Gastroesophageal sphincter (tissue), 4 donors: ENCODE data around the gene PFN4. TPM values are rescaled to one million over a fixed set of nuclear protein-coding genes. Genes with fewer than 3 reads are reported as not detected.
A peak's percentile ranks its signal among the peaks of the same experiment; 100 is the strongest.

Source experiments
- ATAC-seq: fragments of 150-250 bp; one replicate; pipeline ENCODE4 v1.9.1; 2016; ENCODE audit warnings: mild to moderate bottlenecking, moderate library complexity
- H3K27ac ChIP-seq, 4 donors: fragments of 200-600 bp; sonication (generic) in 3 of 4; 1 replicate in 3 of 4; 2 replicates in 1 of 4; pipeline ENCODE4 v1.5.1; 2016 to 2019
- H3K27me3 ChIP-seq: fragments of 200-600 bp; sonication (generic); one replicate; pipeline ENCODE4 v1.5.1; 2019
- H3K36me3 ChIP-seq, 2 donors: fragments of 200-600 bp; sonication (generic); one replicate each; pipeline ENCODE4 v1.5.1; 2019; ENCODE audit warnings: control low read depth in 1 of 2
- H3K4me1 ChIP-seq, 3 donors: fragments of 200-600 bp; sonication (generic); 1 replicate in 2 of 3; 2 replicates in 1 of 3; pipeline ENCODE4 v1.5.1; 2016 to 2019; ENCODE audit warnings: control low read depth in 2 of 3
- H3K4me3 ChIP-seq, 2 donors: fragments of 200-600 bp; sonication (generic); one replicate each; pipeline ENCODE4 v1.5.1; 2019; ENCODE audit warnings: mild to moderate bottlenecking in 1 of 2, moderate library complexity in 1 of 2
- H3K9me3 ChIP-seq, 3 donors: fragments of 200-600 bp; sonication (generic); one replicate each; pipeline ENCODE4 v1.5.1; 2017 to 2019; ENCODE audit warnings: control low read depth in 2 of 3
- CTCF ChIP-seq, 4 experiments: fragments of 200-600 bp in 2 of 4; fragments of 450-650 bp in 2 of 4; sonication (generic) in 1 of 4; IDR thresholded peaks; one replicate each; pipeline ENCODE4 v1.5.1; 2017 to 2019; ENCODE audit warnings: antibody characterized with exemption in 4 of 4, mild to moderate bottlenecking in 2 of 4, moderate library complexity in 2 of 4
- EP300 ChIP-seq: sonication (generic); formaldehyde crosslinking; IDR thresholded peaks from one replicate; pipeline ENCODE4 v1.6.1; 2017; ENCODE audit warnings: antibody characterized with exemption, mild to moderate bottlenecking
- POLR2A ChIP-seq, 2 donors: fragments of 450-650 bp; IDR thresholded peaks; one replicate each; pipeline ENCODE4 v1.6.1; 2017; ENCODE audit warnings: antibody characterized with exemption in 2 of 2, mild to moderate bottlenecking in 2 of 2, moderate library complexity in 1 of 2
- POLR2AphosphoS5 ChIP-seq: sonication (generic); formaldehyde crosslinking; IDR thresholded peaks from one replicate; pipeline ENCODE4 v1.6.1; 2017; ENCODE audit warnings: antibody characterized with exemption
- WGBS, 2 donors: methylation state at CpG; one replicate each; pipeline ENCODE4 v1.1.5; 2018; ENCODE audit warnings: low coverage in 1 of 2; 5-methylcytosine and 5-hydroxymethylcytosine counted together
- total RNA-seq, 4 donors: library from RNA; depleted of rRNA; stranded (reverse); fragments of >200 nt; gene quantifications; one replicate each; pipeline ENCODE4 v1.1.0, GENCODE V29; 2016

The PFN4 gene
- total RNA-seq, 4 donors from 2014 or later, result 0.94 TPM; not detected in 3

- ATAC-seq, result no peak
- Histone ChIP-seq H3K9me3 (no peaks in the 10 kb centered on the region), H3K27ac (peak overlapping the region; percentile 79 to 97 (median 94)), H3K27me3 (no peaks in the 10 kb centered on the region), H3K4me1 (peaks cover 0 to 40% (median 7%) of the 10 kb centered on the region in 3 donors), H3K4me3 (peak overlapping the region; percentile 57 to 66), H3K36me3 (no peaks in the 10 kb centered on the region)
- 8 to 18% methylated on average over 2 to 9 of the region's 9 CpGs for WGBS, 2 donors
- no peak for TF ChIP-seq POLR2A (IDR thresholded peaks at IDR 0.05)
- no peak for TF ChIP-seq EP300
- TF ChIP-seq CTCF (IDR thresholded peaks at IDR 0.05), result no peak
- no peak for TF ChIP-seq POLR2AphosphoS5
These were observed 917 bp upstream of the PFN4 start for GRCh38 chr2:24123922-24124580.

GRCh38 chr2:24122366-24123194, 554 bp downstream of the PFN4 start:
- TF ChIP-seq POLR2AphosphoS5, result no peak
- no peak for TF ChIP-seq POLR2A (IDR thresholded peaks at IDR 0.05)
- no peak for TF ChIP-seq CTCF (IDR thresholded peaks at IDR 0.05)
- no peak for TF ChIP-seq EP300
- WGBS, 2 donors, result 12 to 13% methylated on average over 8 to 11 of the region's 15 CpGs
- peak overlapping the region; percentile 79 to 97 (median 94) for H3K27ac ChIP-seq
- H3K9me3 ChIP-seq, result no peaks in the 10 kb centered on the region
- H3K4me1 ChIP-seq, result peaks cover 0 to 40% (median 7%) of the 10 kb centered on the region in 3 donors
- no peaks in the 10 kb centered on the region for H3K36me3 ChIP-seq
- peak overlapping the region; percentile 57 to 66 for H3K4me3 ChIP-seq
- ATAC-seq, result no peak
- no peaks in the 10 kb centered on the region for H3K27me3 ChIP-seq

- WGBS, 2 donors, result 62 to 63% methylated on average over 4 of the region's 4 CpGs
- no peaks in the 10 kb centered on the region for H3K27me3 ChIP-seq
- no peaks in the 10 kb centered on the region for H3K36me3 ChIP-seq
- H3K4me3 ChIP-seq, result no peak overlapping the region
- ATAC-seq, result no peak
- no peaks in the 10 kb centered on the region for H3K9me3 ChIP-seq
- TF ChIP-seq CTCF (IDR thresholded peaks at IDR 0.05), result no peak
- TF ChIP-seq POLR2AphosphoS5, result no peak
- no peak for TF ChIP-seq EP300
- TF ChIP-seq POLR2A (IDR thresholded peaks at IDR 0.05), result no peak
- H3K27ac ChIP-seq, result peak overlapping the region in 1 of 4 donors; percentile 94
- peaks cover 0 to 40% (median 7%) of the 10 kb centered on the region in 3 donors for H3K4me1 ChIP-seq
These were observed 1.7 kb downstream of the PFN4 start for GRCh38 chr2:24121469-24121868.

GRCh38 chr2:24121066-24121465, 2.1 kb downstream of the PFN4 start:
- no peak for ATAC-seq
- TF ChIP-seq POLR2AphosphoS5, result no peak
- TF ChIP-seq CTCF (IDR thresholded peaks at IDR 0.05), result no peak
- no peak for TF ChIP-seq EP300
- TF ChIP-seq POLR2A (IDR thresholded peaks at IDR 0.05), result no peak
- peaks cover 0 to 4% of the 10 kb centered on the region in 2 donors for H3K36me3 ChIP-seq

More at GRCh38 chr2:24121066-24121465, 2.1 kb downstream of the PFN4 start:
- H3K27me3 ChIP-seq, result no peaks in the 10 kb centered on the region
- no peak overlapping the region for H3K27ac ChIP-seq
- no peak overlapping the region for H3K4me3 ChIP-seq
- H3K4me1 ChIP-seq, result peaks cover 0 to 37% (median 7%) of the 10 kb centered on the region in 3 donors
- 72 to 77% methylated on average over 1 to 5 of the region's 5 CpGs for WGBS, 2 donors
- H3K9me3 ChIP-seq, result no peaks in the 10 kb centered on the region
